GM23248 (cell line): ENCODE data around the gene FBLN2.

Experiments used
- EZH2 ChIP-seq: fragments of 200-600 bp; sonication (generic); IDR thresholded peaks from 2 replicates; pipeline ENCODE4 v1.6.1; 2018; ENCODE audit warnings: antibody characterized with exemption, mild to moderate bottlenecking; ENCODE audit not compliant: insufficient read depth, poor library complexity, severe bottlenecking
- EZH2phosphoT487 ChIP-seq: fragments of 200-600 bp; sonication (generic); IDR thresholded peaks from 2 replicates; pipeline ENCODE4 v1.6.1; 2018; ENCODE audit warnings: antibody characterized with exemption, moderate library complexity, mild to moderate bottlenecking, low read depth; ENCODE audit not compliant: insufficient read depth

DNA sequence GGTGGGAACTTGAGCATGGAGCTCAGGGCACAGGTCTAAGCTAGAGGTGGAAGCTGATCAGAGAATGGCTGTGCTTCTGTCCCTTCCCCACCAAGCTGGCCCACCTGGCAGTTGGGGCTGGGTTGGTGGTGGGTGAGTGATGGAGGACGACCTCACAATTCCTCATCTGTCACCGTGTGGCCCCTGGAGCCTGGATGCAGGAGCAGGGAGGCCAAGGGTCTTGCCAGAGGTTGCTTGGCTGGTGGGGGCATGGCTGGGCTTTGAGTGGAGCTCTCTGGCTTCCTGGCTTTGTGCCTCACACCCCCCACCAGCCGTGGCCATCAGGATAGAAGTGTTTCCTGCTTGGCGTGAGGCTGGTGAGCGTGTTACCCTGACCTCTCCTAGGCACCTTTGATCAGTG, 36.0 kb downstream of the FBLN2 start:
- no peak for TF ChIP-seq EZH2
- no peak for TF ChIP-seq EZH2phosphoT487
